Germinal center (tissue), 1 donor: ENCODE data around the gene DPP4.

ENCODE experiments used
- DNase-seq: peaks from one replicate; pipeline ENCODE4 v3.0.0; 2012; ENCODE audit warnings: mixed read lengths, low spot score

DPP4 gene

DNA sequence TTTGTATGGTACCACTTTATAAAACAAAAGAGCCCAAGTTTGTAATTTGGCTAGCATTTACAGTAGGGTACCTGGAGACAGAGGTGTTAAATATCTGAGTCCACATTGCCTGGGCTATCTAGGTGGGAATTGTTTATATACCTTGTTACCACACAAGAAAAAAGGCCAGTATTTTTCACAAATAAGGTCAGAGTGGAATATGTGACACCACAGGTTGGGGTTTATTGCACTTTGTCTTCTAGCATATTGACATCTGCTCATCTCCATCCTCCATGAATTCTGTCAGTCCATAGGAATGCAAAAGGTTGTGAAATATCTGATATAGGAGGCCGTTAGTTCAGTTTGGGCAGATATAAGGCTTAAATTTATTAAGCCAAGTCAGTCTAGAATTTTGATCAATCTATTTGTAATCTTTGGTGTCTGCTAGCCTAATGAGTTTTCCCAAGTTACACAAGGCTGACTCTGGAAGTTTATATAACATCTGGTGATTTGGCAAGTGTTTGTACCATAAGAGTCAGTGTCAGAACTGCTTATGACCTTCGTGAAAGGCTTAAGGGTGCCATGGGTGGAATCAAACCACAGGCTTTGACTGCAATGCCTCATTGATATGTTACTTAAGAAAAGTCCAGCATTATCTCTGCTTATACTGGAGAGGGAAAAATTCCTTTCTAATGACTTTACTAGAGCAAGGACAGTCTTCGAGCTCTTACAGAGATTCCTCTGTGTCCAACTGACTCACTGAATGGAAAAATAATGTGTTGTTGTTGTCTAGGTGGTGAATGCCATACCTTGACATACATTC, 11.3 kb upstream of the DPP4 start:
- DNase-seq, result no peak

- no peak for DNase-seq
Observed at GRCh38 chr2:162084536-162084935, 10.5 kb upstream of the DPP4 start.

DNA sequence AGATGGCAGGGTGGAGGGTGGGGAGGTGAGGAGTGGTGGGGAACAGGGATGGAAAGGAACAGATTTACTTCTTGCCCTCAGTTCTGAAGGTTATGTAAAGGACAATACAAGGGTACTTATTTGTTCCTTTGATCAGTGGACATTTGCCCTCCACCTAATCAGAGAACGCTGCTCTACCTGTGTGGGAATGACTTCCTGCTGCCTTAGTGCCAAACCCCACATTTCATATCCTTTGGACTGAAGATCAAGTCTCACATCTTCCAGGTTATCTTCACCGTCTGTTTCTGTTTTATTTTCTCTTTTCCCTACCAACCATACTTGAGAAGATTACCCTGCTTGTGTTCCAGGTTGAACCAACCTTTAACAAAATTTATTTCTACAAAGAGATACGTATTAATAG, 8.7 kb upstream of the DPP4 start:
- no peak for DNase-seq

DNA sequence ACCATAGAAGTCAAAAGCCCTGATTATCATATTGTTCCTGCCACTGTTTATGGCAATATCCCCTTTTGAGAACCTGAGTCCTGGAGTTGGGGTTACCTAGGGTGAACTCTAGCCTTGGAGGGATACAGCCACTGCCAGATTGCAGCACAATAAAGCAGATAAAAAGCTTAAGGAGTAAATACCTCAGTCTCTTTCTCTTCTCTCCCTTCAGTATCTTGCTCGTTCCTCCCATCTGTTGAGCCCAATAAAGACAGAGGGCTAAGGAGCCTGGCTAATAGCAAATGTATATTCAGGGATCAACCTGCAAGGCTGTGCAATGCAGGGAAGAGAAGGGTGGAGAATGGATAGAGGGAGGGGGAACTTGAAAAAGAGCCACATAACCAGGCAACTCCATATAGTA, 8.0 kb upstream of the DPP4 start:
- no peak for DNase-seq

GRCh38 chr2:162079514-162079913, 5.5 kb upstream of the DPP4 start:
- DNase-seq, result no peak

DNA sequence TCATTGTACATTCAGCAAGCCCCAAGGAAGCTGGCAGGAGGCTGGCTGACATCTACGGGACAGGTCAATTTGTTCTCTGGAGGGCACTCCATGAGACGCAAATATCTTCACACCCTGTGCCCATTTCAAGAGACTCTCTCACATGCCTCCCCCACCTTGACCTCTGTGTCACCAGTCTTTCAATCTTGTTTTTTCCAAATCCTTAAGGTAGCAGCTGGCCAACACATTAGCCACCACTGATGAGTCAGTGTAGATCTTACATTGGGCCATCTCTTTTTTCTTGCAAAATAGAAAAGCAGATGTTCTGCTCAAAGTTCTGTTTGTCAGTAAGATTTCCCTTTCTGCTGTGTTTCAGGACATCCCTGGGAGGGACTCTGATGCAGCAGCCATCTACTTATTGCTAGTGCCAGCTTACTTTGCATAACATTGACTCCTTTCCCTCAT, 1.7 kb upstream of the DPP4 start:
- no peak for DNase-seq

GRCh38 chr2:162074928-162075688, 1.1 kb upstream of the DPP4 start:
- DNase-seq, result no peak

DNA sequence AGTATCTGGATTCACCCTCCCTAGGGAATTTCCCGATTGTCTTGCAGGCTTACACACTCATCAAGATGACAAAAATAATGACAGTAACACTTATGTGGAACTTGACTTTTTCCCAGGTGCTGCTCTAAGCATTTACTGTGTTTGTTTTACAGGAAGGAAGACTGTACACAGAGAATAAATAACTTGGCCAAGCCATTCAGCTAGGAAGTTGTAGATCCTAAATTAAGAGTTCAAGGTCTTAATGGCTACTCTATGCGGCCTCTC, 549 bp upstream of the DPP4 start:
- DNase-seq, result no peak

GRCh38 chr2:162072976-162073887, 783 bp downstream of the DPP4 start:
- DNase-seq, result peak; percentile 6

- DNase-seq, result no peak
Observed at GRCh38 chr2:162072181-162072702, 1.8 kb downstream of the DPP4 start.

DNA sequence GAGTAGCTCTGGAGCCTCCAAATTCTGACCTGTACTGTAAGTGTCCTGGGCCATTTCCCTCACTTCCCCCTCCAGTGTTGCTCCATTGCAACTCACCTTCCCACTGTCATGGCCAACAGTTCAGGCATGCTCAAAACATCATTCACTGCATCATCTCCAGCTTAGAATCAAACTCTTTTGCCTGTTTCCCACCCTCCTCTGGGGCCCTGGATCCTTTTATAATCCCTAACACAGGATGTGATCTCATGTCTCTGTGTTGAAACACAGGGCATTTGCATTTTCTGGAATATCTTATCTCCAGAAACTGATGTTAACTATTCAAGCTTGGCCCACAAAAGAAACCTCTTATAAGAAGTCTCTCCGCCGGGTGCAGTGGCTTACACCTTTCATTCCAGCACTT, 3.0 kb downstream of the DPP4 start:
- DNase-seq, result no peak

DNA sequence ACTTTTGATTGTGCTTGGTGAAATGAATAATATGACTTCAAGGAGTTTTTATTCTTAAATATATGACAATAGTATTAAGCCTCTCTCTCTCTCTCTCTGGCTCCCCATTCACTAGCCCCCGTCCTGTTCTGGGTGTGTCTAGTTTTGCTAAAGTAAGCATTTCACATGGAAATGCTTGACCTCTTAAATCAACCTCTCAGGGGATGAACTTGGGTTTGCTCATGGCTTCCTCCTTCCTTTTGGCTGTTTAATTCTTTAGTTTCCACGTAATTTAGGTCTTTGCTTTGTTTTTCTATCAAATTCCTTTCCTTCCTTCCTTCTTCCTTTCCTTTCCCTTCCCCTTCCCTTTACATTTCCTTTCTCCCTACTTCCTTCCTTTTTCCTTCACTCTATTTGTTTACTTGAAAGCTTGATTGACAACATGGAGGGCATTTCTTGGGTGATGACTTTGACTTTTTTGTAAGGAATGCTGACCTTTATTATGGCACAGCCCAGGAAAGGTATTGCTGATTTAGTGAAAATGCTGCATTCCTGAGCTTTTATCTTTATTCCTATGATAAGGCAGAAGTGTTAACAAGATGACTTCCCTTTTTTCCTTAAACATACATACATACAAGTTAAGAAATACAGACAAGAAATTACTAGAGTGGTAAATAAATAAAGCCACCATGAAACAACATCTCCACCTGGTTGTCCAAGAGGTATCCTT, 3.6 kb downstream of the DPP4 start:
- no peak for DNase-seq

- no peak for DNase-seq
Observed at GRCh38 chr2:162069267-162069903, 4.6 kb downstream of the DPP4 start.

DNA sequence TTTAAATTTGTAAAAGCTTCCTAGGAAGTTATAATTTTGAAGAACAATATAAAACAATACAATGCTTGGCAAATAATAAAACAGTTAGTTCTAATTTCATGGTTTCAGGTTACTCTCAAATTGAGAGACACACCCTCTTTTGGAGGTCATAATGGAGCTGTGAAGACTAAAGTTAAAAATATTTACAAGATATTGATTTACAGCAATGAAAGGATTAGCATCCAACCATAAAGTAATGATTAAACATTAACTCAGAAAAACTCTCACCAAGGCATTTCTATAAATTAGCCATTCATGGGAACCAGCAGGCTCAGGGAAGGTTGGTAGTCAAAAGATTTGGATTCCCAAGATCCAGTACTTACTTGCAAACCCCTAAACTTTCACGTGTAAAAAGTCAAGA, 6.4 kb downstream of the DPP4 start:
- no peak for DNase-seq

DNA sequence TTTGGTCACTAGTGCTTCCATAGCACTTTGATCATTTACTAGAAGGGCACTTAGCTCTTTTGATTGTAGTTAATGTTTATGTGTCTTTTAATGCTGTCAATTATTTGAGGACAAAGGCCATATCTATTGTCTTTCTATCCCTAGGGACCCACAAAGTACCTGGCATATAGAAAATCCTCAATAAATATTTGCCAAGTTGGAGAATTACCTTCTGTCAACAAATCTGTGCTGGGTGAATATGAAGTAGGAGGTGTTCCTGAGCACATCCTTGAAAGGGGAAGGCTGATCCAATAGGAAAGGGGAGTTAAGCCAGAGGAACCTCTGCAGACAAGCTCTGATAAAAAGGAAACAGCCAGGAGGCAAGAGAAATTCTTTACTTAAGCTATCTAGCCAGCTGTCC, 8.2 kb downstream of the DPP4 start:
- no peak for DNase-seq

DNA sequence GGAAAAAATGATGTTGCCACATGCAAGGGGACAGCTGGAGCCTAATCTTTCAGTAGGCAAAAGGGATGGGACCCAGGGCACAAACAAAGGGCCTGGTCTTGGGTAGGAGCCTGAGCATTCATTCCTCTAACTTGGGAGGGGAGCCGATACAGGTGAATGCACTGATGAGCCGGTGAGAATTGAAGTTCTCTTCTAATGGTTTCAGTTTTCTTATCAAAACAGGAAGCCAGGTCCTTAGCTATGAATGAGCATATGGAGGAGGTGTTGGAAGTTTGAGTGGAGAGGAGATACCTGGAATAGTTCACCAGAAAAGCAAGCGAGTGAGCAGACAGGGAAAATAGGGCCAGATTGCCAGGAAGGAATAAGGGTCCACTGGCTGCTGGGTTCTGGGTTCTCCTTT, 10.1 kb downstream of the DPP4 start:
- DNase-seq, result peak; percentile 31

GRCh38 chr2:162063281-162063680, 10.7 kb downstream of the DPP4 start:
- DNase-seq, result no peak

GRCh38 chr2:162062559-162062958, 11.5 kb downstream of the DPP4 start:
- DNase-seq, result no peak

GRCh38 chr2:162061021-162061420, 13.0 kb downstream of the DPP4 start:
- no peak for DNase-seq

GRCh38 chr2:162060532-162060931, 13.5 kb downstream of the DPP4 start:
- no peak for DNase-seq

DNA sequence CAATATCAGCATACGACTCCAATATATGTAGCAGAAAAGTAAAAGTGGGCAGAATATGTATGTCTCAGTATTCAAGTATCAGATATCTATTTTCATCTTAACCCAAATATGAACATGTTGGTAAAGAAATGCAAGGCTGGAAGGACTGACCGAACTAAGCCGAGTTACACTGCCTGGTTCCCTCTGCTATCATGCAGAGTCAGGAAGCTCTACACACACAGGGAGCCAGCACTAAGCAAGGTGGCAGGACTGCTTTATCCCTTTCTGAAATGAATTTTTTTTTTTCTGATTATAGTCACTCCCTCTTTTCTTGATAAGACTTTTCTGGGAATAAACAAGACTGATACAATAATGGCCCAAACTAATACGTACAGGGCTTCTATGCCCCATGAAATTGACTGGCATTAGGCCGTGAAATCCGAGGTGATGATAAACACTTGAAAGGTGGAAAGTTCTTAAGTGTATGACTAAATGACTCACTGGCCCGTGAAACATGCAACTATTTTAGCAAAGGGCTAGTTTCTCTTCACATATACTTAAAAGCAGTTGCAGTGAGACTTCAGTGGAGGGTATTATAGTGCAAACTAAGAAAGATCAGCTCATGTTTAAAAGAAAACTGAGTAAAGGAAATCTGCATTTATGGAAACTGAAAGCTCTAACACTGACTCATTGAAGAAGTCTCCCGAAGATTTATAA, 14.9 kb downstream of the DPP4 start:
- DNase-seq, result no peak
